GM21619 (cell line): Measurements from ENCODE around the gene FRG2.
"Not testable (repeated sequence)": the region's sequence is repeated elsewhere in the genome, so short reads cannot be mapped to it uniquely, and the experiment has no call there.

Source experiments
- ATAC-seq: cut with Tn5 transposase; IDR thresholded peaks from one replicate; pipeline ENCODE4 v1.9.1; 2021; ENCODE audit not compliant: unreplicated experiment

The FRG2 gene

DNA sequence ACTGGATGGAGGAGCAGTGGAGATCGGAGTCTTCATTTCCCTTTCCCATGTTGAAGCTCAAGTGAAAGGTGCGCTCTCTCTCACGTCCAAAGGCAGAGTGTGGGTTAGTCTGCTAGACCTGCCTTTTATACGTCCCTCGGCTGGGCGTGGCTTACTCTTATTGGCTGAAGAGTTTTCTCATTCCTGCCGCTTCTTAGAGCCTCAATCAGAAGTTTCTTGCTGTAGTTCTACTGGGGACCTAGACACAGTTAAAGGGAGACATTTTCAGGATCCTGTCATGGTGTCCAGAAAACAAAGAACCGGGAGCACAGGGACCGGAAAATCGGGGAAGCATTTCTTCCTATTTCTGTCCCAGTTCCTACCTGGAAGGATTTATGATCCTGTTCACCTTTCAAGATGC lies at the start of gene FRG2:
FRG2 (minus strand) TSS at position 101 of the 400 bp plus-strand sequence; CDS start at position 49, 52 bp downstream.
- not testable (repeated sequence) for ATAC-seq

DNA sequence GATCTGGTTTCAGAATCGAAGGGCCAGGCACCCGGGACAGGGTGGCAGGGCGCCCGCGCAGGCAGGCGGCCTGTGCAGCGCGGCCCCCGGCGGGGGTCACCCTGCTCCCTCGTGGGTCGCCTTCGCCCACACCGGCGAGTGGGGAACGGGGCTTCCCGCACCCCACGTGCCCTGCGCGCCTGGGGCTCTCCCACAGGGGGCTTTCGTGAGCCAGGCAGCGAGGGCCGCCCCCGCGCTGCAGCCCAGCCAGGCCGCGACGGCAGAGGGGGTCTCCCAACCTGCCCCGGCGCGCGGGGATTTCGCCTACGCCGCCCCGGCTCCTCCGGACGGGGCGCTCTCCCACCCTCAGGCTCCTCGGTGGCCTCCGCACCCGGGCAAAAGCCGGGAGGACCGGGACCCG lies 41.3 kb upstream of the FRG2 start:
- ATAC-seq, result not testable (repeated sequence)

DNA sequence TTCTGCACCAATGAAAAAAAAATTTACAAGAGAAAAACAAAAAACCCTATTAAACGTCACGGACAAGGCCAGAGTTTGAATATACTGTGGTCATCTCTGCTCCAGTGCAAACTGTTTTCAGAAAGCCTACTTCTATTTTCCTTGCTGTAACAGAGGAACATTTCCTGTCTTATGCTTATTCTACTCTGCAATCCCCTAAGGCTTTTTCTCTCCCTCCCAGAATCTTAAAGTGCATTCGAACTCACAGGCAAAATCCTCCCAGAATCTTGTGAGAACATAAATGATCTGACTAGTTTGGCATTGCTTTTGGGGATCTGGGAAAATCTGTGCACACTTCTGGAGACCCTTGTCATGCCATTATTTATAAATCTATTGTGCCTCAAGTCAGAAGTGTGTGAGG lies 37.7 kb upstream of the FRG2 start:
- not testable (repeated sequence) for ATAC-seq

DNA sequence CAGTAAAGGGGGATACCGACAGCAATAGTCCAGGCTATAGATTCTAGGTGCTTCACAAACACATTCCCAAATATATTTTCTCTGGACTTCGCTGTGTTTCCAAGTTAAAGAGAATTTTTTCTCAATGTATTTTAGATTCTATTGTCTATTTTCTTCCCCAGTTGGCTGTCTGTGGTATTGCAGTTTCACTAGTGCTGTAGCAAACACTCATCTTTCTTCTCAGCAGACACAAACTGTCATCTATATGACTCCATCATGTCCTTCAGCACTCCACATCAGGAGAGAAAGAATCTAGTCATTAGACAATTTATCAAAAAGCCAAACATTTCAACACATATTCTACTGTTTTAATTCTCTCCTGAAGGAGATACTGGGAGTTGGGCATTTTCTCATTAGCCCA lies 37.3 kb upstream of the FRG2 start, which contains the start of gene DBET:
DBET (plus strand) TSS at position 161 of the 400 bp plus-strand sequence.
- not testable (repeated sequence) for ATAC-seq

DNA sequence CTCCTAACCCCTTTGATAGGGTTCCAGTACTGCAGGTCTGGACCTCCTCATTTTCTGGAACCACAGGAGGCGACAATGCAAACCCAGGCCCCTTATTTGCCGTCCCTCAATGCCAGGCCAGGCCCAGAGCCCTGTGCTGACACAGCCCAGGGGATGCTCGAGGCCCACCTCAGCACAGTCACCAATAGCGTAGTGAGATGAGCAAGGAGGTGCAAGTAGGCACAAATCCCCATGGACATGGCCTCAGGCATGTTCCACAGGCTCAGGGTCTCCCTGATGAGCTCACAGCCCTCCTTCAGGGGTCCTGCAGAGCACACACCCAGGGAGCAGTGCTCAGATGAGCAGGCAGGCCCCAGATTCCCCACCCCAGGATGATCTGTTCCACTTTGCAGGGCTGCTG lies 31.9 kb upstream of the FRG2 start:
- not testable (repeated sequence) for ATAC-seq

DNA sequence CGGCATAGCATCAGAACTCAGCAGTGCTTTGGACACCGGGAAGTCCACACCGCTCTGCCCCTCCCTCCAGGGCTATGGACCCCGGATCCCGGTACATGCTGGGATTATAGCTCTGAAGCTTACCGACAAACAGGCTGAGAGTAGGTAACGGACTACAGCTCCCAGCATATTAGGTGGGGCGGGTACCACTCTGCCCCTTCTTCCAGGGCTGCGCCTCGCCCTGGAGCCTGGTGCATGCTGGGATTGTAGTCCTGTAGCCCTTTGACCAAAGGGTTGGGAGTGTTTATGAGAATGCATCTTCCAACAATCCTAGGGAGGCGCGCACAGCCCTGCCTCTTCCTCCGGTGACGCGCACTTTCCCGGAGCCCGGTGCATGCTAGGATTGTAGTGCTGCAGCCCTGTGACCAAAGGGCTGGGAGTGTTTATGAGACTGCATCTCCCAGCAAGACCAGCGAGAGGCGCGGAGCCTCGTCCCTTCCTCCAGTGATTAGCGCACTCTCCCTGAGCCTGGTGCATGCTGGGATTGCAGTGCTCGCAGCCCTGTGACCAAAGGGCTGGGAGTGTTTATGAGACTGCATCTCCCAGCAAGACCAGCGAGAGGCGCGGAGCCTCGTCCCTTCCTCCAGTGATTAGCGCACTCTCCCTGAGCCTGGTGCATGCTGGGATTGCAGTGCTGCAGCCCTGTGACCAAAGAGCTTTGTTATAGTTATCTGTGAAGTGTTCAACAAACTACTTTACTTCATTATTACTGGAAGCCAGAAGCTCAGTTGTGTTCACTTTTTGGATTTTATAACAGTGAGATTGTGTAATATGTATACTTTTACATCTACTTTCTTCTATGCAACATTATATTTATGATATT lies 22.6 kb upstream of the FRG2 start:
- ATAC-seq, result not testable (repeated sequence)

DNA sequence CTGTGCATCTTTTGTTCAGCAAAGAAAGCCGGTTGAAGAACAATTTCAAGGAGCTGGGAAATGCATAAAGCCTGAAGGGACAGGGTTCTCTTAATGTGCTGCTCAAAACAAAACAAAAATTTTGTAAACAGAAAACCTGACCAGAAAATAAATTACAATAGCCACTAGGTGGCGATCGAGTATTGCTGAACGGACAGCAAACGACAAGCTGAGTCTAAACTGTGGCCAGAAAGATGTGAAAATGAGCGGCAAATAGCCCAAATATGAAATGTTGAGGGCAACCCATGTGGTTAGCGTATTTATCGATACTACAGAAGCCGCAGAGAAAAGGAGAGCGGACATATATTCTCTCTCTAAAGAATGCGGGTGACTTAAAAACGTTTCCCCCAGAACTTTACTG lies 20.6 kb upstream of the FRG2 start:
- not testable (repeated sequence) for ATAC-seq

DNA sequence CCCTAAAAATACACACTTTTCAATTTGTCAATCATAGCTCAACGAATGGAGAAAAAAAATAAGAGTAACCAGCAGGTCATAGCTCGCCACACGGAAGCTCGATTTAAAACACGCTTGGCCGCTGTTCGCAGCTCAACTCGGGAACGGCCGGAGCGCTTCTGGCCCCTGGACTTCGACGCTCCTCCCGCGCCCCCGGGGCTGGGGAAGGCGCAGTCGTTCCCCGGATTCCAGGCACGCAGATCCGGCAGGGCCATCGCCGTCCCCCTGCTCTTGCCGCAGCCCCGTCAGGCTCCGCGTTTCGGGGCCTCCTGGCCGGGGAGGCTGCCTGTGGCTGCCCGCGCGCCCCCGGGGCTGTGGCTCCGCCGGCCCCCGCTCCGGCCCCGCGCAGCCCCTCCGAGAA lies 13.8 kb upstream of the FRG2 start:
- ATAC-seq, result not testable (repeated sequence)

DNA sequence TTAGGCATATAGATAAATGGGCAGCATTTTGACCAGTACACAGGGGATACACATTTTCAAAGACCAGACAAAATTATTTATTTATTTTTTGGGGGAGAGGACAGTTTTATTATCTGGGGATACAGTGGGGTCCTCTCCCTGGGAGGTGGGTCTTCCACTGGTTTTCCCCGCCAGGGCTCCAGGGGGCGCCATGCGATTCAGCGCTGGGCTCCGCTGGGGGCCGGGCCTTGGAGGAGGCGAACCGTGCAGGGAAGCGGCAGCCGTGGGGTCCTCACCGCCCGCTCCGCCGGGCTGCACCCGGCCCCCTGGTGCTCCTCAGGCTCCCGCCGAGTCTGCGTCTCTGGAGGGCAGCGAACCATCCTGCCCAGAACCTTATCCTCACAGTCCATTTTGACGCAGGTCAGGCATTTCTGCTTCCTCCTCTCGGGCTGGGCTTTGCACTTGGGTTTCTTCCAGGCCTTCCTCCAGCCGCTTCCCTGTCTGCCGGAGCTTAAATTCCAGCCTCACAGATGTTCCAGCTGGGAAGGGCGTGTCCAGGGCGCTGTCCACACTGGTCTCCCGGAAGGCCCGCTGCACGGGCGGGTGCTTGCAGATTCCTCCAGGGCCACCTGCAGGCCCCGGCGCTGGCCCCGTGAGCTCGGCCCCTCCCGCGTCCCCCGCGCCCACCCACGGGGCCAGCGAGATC lies 10.8 kb upstream of the FRG2 start:
- ATAC-seq, result not testable (repeated sequence)

DNA sequence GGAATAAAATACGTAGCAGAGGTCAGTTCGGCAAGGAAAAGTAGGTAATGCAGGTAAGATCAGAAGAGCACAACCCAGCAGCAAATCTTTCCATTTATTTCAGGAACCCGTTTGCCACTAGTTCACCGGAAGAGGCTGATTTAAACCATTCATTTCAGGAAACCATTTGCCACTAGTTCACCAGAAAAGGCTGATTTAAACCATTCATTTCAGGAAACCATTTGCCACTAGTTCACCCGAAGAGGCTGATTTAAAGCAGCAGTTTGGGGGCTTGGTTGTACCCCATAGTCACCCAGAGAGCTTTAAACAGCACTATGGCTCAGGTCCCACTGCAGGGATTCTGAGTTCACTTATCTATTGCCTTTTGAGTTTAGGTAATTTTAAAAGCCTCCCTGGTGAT lies 4.2 kb upstream of the FRG2 start:
- ATAC-seq, result not testable (repeated sequence)

DNA sequence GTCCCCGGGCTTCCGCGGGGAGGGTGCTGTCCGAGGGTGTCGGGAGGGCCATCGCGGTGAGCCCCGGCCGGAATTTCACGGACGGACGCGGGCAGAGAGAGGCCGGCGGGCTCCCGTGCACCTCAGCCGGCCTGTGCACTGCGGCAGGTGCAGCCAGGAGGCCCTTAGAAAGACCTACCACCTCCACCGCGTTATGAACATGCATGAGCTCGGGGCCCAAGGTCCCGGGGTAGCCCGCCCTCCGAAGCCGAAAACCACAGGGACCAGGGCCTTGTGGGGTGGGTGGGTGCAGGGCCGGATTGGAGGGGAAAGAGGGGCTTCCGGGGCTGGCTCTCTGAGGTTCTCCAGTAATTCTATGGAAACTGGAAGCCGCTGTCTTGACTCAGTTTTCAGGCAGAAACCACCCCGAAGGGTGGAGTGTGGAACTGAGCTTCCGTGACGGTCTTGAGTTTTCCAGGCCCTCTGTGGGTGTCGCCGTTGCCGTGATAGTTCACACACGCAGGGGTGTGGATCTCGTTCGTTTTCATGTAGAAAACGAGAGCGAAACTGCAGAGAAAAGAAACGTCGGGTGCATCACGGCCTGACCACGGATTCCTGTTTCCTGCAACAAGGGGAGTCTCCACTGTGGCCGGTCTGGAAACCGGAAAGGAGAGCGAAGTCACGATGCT lies 4.3 kb downstream of the FRG2 start:
- not testable (repeated sequence) for ATAC-seq

DNA sequence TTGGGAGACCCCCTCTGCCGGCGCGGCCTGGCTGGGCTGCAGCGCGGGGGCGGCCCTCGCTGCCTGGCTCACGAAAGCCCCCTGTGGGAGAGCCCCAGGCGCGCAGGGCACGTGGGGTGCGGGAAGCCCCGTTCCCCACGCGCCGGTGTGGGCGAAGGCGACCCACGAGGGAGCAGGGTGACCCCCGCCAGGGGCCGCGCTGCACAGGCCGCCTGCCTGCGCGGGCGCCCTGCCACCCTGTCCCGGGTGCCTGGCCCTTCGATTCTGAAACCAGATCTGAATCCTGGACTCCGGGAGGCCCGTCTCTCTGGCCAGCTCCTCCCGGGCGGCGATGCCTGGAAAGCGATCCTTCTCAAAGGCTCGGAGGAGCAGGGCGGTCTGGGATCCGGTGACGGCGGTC lies 5.1 kb downstream of the FRG2 start:
- not testable (repeated sequence) for ATAC-seq

DNA sequence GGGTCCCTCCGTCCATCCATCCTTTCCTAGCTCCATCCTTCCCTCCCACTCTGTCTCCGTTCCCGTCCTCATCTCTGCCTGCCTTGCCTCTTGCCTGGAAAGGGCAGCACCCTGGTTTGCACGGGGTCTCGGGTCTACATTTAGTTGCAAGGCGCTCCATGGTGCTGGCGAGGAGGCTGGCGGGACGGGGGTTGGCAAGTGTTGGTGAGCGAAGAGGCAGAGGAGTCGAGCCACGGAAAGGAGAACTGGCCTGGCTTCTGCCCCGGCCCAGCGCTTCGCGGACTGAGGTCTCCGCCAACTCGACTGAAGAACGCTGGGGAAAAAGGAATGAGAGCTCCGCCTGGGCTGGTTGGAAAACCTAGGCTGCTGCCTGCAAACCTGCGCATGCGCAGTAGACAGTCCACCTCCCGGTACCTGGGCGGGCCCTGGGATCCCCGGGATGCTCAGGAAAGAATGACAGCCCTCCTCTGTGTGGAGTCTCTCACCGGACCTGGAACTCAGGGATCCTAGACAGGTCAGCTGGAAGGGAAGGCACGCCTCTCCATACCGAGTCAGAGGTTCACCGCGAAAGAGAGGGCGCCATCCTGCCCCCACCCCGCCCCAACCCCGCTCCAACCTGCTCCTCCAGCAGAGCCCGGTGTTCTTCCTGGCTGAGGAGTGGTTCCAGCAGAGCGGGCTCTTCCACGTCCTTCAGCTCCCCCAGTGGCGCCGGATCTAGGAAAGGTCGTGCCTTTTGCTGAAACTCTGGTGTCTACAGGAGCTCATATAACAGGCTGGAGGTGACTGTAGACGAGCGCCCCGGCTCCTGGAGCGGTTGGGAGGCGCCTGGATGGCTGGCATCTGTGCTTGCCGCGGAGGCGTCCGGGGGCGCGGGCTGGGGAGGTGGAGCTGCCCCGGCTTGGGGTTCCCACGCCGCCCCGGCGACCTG lies 6.0 kb downstream of the FRG2 start:
- ATAC-seq, result no peak

DNA sequence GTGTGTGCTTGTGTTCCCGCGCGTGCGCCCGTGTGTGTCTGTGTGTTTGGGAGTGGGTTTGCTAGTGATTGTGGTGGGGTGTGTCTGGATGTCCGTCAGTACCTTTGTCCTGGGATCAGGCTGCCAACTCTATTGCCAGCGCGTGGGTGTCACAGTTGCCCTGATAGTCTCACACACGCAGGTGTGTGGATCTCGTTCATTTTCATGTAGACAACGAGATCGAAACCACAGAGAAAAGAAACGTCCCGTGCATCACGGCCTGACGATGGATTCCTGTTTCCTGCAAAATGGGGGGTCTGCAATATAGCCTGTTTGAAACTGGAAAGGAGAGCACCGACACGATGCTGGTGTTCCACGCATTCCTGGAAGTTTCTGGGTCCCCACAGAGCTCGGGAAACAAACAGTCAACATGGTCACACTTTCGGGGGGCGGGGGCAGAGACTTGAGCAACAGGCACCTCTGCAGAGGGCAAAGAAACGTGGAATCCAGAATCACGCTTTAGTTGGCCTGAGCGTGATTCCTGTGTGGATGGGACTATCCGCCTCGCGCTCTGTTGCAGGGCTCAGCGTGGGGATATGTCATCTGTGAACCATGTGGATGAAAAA lies 7.1 kb downstream of the FRG2 start:
- not testable (repeated sequence) for ATAC-seq

DNA sequence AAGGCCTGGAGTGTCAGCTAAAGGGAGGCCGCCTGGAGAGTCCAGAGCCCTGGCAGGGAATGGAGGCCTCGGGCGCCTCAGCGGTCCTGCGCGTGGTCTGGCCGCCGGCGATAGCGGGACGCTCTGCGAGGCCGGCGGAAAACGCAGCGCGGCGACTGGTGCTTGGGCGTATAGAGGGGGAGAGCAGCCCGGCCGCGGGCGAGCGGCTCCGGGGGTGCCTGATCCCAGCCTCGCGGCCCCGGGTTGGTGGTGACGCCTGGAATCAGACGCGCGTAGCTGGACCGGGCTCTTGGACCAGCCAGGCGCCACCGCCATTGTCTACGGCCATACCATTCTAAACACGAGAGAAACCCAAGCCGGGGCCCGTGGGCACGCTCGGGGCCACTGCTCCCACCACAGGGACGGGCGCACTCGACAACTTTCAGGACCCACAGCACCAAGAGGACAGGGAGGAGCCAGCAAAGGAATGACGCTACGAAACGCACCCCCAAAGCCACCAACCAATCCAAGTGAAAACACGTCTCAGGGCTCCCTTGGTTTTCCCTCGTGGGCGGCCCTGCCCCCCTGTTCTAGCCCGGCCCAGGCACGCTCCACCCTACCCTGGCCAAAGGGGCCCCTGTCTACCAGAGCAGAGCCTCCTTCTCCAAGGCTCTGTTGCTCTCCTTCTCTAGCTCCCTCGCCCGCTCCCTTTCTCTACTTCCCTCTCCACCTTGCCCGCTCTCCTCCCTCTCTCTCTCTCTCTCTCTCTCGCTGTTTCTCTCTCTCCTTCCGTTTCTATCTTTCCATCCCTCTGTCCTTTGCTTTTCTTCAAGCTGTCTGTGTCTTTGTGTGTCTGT lies 7.8 kb downstream of the FRG2 start:
- ATAC-seq, result no peak

DNA sequence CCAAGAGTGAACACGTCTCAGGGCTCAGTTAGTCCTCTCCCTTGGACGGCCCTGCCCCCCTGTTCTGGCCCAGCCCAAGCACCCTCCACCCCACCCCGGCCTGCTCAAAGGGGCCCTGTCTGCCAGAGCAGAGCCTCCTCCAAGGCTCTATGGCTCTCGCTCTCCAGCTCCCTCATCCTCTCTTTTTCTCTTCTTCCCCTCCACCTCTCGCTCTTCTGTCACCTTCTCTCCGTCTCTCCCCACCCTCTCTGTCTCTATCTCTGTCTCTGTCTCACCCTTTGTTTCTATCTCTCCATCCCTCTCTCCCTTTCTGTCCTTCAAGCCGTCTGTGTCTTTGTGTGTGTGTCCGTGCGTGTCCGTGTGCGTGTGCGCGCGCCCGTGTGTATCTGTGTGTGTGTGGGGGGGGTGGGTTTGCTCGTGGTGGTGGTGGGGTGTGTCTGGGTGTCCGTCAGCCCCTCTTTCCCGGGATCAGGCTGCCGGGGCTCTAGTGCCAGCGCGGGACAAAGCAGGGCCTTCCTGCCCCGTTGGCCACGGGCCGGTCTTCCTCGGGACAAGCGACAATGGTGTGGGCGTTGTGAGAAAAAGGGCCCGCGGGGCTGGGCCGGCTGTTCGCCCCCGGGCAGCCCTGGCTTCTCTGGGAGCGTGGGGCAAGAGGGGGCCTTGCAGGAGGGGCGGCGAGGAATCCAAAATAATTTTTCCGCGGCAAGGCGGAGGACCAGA lies 8.7 kb downstream of the FRG2 start:
- no peak for ATAC-seq

DNA sequence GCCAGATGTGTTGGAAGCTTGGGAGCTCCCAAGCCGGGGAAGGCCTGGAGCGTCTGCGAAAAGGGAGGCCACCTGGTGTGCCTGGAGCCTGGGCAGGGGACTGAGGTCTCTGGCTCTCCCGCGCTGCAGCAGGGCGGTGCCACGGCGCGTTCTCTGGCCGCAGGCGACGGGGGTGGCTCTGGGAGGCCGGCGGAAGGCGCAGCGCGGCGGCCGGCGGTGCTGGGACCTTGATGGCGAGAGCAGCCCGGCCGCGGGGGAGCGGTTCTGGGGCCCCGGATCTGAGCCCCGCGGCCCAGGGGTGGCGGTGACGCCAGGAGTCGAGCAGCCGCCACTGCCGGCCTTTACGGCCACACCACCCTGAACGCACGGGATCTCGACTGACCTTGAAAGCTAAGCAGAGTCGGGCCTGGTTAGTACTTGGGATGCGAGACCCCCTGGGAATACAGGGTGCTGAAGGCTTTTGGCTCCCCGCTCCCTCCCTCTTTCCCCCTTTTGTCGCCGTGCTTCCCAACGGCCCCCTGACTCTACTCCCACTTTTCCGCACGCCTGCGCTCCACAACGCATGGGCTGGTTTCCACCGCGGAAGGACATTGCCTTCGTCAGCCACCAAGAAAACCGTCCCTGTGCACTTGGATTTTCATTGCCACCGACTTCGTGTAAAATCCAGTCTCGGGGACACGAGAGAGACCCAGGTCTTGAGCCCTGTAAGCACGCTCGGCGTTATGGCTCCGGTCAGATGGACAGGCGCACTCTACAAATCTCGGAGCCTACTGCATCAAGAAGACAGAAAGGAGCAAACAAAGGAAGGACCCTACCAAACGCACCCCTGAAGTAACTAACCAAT lies 9.5 kb downstream of the FRG2 start:
- ATAC-seq, result no peak
